Mesenteric fat pad (tissue), 1 donor: ENCODE results near the gene ELK1. TPM values are rescaled to one million over a fixed set of nuclear protein-coding genes. Genes with fewer than 3 reads are reported as not detected.
A peak's percentile ranks its signal among the peaks of the same experiment; 100 is the strongest.

Source experiments
- DNase-seq: peaks from one replicate; pipeline ENCODE4 v3.0.0-alpha.2; 2020; ENCODE audit warnings: low spot score
- total RNA-seq: library from RNA; stranded (reverse); fragmentation: NEBNext Ultra II Directional; extraction: Animal tissue kit (Norgen Biotek cat#: 25700); gene quantifications from one replicate; pipeline ENCODE4 v1.2.1, GENCODE V29; 2021
- donor health status: DM: yes; HTN: yes; CAD: no.

ELK1 gene
- total RNA-seq, 1 donor from 2014 or later, result 40.3 TPM

DNA sequence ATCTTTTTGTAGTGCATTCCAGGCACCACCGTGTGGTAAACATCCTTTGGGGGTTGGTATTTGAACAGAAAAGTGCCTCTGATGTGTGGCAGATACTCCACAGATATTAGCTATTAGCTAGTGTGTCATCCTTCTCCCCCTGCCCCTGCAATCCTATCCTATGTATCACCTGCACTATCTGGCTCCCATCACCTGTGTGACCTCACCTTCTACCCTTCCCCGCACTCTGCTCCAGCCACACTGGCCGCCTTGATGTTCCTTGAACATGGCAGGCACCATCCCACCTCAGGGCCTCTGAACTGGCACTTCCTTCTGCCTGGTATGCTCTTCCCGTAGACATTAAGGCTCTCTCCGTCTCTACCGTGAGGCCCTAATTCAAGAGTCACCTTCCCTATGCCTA lies 3.7 kb downstream of the ELK1 start:
- DNase-seq, result no peak

DNA sequence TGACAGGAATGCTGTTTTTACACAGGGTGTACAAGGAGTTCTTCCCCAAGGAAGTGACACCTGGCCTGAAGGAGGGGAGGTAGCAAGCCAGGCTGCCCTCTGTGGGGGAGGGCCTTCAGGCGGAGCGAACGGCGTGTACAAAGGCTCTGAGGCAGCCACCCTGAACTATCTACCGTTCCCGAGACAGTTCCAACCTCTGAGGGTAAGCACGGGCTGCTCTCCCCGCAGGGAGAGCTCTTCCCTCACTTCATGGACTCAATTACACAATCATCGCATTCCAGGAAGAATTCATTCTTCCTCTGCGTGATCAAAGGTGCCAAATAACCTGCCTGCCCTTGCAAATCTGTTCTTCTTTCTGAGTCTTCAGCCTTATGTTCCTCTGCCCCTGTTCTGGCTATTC lies 4.8 kb downstream of the ELK1 start:
- DNase-seq, result peak; percentile 28

DNA sequence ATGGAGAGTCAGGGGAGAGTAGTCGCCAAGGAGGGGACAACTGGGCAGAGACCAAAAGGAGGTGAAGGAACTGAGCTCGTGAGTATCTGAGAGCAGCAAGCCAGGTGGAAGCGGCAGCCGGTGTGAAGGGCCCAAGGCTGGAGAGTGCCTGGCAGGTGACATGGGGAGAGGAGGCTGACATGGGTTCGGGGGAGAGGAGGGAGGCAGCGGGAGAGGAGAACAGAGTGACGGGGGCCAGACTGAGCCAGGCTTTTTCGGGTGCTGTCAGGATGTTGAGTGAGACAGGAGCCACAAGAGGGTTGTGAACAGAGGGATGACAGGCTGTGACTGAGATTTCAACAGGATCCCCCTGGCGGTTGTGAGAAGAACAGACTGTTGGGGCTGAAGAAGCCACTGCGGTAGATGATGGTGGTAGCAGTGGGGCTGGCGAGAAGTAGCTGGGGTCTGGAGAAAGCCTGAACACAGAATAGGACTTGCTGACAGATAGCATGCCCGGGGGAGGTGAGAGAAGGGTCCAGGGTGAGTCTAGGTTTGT lies 5.7 kb downstream of the ELK1 start:
- peak; percentile 81 for DNase-seq

- no peak for DNase-seq
Observed at GRCh38 chrX:47643926-47644325, 6.4 kb downstream of the ELK1 start.

- no peak for DNase-seq
Observed at GRCh38 chrX:47638816-47639215, 11.5 kb downstream of the ELK1 start.

DNA sequence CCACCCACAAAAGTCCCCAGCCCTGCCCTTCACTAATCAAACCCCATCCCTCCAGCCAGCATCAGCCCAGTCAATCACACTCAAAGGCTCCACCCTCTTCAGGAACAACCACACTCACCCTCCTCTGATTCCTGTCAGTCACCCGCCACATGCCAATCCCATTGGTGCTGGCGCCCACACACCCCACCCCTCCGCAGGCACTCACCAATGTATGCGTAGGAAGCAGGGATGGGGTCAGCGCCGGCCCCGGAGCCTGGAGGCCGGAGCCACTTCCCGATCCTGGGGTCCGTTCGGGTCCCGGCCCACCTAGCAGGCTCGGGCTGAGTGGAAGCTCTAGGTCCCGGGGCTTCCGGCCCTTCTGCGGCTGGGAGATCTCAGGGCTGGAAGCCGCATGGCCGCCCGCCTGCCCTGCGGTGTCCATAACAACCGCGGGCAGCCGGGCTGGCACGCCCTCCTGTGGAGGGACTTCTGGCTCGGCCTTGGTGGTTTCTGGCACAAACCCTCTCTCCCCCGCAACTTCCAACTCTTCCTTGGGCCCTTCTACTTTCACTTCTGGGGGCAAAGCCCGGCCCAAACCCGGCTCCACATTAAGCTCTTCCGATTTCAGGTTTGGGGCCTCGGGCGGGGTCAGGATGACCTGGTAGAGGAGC lies 12.7 kb downstream of the ELK1 start:
- DNase-seq, result no peak

DNA sequence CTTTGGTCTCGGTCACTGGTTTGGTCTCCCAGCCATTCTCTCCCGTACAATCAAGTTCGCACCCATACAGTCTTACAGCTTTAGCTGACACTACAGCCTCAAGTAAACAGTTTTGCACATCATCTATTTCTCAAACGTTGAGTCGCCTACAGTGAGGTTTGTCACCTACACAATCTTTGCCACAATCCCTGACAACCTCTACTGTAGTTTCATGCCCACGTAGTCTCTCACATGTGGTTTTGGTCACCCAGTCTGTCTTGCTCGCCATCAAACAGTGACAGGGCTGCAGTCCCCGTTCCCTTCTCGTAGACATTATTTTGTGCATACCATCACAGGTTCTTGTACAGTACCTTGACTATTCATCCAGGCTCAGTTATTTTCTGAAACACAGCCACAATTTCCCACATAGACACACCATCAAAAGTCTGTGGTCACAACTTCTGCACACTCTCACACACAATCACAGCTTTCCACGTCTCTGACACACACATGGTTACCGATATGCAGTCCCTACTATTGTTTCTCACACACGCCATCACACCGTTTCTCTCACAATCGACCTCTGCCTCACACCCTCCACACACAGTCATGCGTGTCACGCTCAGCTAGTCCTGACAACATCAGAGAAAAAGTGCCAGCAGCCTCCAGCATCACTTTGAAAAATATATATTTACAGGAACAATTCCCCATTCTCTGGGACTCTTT lies 15.3 kb downstream of the ELK1 start:
- DNase-seq, result no peak

GRCh38 chrX:47633689-47634590 lies 16.4 kb downstream of the ELK1 start:
- no peak for DNase-seq

DNA sequence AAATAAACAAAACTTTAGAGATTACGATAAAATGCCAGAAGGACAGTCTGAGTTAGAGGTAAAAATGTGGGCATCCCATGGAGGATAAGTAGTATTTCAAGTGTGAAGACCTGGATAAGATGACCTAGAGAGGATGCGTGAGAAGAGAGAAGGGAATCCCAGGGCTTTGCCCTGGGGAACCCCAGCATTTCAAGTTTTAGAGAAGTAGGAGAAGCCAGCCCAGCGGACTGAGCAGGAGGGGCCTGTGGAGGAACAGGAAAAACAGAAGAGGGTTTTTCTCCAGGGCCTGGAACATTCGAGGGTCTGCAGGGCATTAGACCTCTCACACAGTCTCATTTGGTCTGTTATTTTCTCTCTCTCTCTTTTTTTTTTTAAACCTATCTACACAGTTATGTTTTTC lies 17.7 kb downstream of the ELK1 start:
- DNase-seq, result no peak

DNA sequence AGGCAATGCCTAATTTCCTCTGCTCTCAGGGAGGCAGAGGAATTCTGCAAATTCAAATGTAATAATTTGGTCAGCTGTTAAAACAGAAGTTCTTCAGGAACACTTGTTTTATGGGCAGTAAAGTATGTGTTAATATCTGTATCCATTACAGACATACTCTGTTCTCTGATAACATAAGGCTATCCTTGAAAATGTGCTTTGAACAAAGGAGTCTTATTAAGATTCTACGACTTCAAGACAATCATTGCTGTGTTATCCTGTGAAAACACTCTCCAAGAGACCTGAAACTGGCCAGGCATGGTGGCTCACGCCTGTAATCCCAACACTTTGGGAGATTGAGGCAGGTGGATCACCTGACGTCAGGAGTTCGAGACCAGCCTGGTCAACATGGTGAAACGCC lies 18.7 kb downstream of the ELK1 start:
- DNase-seq, result no peak

DNA sequence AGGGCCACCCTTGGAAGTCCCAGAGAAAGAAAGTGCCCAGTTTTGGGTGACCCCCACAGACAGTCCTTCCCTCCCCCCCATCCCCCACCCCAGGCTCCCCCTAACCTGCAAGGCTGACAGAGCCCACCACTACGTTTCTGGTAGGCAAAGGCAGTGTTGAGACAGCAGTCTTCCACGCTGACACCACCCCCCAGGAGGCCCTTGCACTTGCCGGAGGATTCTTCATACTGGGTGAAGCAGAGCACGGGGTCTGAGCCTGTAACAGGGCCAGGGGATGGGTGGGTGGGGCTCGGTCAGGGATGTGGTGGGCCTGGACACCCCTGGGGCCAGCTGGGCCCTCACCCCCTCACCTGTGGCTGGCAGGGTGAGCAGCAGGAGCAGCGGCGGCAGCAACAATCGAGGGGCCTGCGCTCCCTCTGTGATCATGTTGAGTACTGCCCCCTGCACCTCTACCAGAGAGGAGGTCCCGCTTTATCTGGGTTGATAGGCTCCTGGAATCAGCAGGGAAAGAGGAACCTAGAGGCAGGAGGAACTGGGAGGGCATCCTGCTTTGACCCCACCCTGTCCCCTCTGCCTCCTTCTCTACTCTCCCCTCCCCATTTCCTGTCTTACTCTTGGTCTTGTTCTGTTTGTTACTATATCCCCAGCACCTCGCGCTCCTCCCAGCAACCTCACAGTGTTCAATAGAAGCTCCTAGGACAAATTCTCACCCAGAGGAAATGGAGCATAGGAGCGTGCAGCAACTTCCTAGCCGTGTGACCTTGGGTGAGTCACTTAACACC lies 20.8 kb downstream of the ELK1 start, which contains the start of gene CFP:
TSS of gene CFP (minus strand) at position 512 of the 782 bp plus-strand sequence. CDS start at position 426, 86 bp downstream.
- DNase-seq, result no peak

DNA sequence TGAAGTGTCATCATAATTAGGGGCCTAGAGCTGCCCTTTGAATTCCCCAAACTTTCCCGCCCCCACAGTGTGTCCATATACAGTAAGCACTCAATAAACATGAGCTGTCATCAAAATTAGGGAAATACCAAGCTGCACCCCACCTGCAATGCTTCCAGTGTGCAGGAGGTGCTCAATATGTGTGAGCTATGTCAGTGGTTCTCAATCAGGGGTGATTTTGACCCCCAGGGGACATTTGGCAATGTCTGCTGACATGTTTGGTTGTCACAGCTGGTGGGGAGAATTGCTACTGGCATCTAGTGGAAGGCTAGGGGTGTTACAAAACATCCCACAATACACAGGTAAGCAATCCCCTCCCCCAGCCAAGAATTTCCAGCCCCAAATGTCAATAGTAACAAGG lies 21.4 kb downstream of the ELK1 start:
- no peak for DNase-seq

DNA sequence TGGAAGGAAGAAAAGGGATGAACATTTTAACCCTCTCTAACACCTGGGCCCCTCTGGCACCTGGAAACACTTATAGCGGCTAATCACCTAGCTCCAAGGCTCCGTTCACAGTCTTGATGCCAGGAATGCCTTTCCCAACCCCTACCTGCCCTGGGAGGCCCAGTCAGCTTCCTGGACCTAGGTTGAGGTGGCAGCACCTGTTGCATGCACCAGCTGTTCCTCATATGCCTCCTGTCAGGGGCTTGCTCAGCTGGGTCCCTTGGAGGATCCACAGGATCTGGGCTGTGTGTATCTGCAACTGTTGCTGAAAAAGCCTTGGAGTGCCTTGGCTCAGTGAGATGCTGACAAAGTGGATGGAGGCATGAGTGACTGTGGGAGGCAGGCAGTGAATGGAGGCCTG lies 25.0 kb downstream of the ELK1 start:
- DNase-seq, result no peak

- no peak for DNase-seq
Observed at GRCh38 chrX:47623540-47624027, 26.8 kb downstream of the ELK1 start.

DNA sequence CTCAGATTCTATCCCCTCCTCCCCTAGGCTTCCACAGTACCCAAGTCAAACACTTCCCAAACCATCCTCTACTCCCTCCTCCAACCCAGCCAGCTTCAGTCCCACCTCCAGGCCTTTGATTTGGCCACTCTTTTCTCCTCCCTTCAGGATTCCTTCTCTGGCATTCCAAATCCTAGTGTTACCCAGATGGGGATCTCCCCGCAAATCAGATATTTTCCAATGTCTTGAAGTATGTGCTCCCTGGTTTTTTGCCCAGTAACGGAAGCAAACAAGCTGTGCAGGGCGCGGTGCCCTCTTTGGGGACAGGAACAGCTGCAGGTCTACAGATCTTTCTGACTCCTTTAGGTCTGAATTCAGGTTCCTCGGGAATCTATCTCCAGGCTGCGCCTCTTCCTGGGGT lies 28.5 kb downstream of the ELK1 start:
- DNase-seq, result peak; percentile 43

- peak; percentile 57 for DNase-seq
Observed at GRCh38 chrX:47620303-47620685, 30.1 kb downstream of the ELK1 start.

DNA sequence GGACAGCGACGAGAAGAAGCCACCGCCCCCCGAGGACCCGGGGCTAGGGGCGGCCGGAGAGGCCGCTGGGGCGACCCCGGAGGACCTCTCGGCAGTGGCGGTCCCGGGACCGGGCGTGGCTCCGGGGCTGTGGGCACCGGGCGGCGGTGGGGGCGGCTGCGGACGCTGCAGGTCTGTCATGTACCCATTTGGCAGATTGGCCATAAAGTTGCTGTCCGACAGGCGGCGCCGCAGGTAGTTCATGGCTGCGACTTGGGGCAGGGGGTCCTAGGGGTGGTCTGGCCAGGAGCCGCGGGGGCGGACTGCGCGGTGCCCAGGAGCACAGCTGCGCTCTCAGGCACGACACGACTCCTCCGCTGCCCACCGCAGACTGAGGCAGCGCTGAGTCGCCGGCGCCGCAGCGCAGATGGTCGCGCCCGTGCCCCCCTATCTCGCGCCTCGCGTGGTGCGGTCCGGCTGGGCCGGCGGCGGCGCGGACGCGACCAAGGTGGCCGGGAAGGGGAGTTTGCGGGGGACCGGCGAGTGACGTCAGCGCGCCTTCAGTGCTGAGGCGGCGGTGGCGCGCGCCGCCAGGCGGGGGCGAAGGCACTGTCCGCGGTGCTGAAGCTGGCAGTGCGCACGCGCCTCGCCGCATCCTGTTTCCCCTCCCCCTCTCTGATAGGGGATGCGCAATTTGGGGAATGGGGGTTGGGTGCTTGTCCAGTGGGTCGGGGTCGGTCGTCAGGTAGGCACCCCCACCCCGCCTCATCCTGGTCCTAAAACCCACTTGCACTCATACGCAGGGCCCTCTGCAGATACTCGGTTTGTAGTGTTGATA lies 30.7 kb downstream of the ELK1 start, which contains the start of gene SYN1:
TSS of gene SYN1 (minus strand) at position 372 of the 817 bp plus-strand sequence. CDS start at position 243, 129 bp downstream.
- peak; percentile 91 for DNase-seq

DNA sequence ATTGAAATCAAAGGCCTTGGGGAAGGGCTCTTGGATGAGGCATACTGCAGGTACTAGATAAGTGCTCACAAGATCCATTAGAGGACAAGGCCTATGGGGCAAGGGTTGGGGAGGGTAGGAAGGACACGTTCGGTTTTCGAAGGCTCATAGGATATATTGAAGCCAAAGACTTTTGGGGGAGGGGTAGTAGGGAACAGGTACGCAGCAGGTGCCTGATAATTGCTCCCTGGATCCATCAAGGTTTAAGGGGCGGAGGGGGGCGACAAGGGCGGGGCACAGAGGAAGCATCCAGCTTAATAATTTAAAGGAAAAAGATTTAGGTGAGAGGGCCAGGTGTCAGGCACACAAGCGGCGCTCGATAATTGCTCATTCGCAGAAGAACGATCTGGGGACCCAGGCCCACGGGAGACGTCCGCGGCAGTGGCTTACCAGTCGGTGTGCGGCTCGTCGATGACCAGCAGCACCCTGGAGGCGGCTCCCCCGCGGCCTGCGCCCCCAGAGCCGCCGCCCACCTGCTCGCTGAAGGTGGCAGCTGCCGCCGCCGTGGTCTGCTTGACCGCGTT lies 31.4 kb downstream of the ELK1 start:
- peak; percentile 81 for DNase-seq

GRCh38 chrX:47614618-47615017 lies 35.7 kb downstream of the ELK1 start:
- DNase-seq, result peak; percentile 81
